ENCODE results near the gene RNF220.

Gene RNF220

DNA sequence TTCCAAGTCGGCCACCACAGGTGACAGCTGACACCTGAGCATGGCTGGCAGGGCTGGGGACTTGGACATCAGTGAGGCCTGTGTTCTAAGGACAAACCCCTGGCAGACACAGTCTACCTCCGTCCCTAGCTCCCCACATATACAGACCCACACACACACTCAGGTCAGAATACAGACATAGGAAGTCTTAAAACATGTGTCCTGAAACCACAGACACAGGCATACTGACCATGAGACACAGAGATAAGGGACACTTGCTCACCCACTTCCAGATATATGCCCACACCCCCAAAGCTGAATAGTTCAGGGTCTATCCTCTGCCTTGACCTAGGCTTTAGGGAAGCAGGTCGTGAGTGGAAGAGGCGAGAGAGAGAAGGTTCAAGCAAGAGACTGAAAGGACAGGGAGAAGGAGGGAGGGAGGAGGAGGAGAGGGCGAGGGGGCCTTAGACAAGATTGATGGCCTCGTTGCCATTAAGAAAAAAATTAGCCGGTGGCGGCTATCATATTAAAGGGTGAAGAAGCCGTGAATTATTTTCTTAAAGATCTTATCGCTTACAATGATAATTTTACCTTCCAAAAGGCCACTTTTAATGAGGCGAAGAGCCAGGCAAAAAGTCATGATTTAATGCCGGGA, 219.3 kb downstream of the RNF220 start:
- TF ChIP-seq EZH2phosphoT487 (IDR thresholded peaks at IDR 0.05; ENCODE audit: borderline replicate concordance, low read length), result no peak
- TF ChIP-seq, protein P1, sequence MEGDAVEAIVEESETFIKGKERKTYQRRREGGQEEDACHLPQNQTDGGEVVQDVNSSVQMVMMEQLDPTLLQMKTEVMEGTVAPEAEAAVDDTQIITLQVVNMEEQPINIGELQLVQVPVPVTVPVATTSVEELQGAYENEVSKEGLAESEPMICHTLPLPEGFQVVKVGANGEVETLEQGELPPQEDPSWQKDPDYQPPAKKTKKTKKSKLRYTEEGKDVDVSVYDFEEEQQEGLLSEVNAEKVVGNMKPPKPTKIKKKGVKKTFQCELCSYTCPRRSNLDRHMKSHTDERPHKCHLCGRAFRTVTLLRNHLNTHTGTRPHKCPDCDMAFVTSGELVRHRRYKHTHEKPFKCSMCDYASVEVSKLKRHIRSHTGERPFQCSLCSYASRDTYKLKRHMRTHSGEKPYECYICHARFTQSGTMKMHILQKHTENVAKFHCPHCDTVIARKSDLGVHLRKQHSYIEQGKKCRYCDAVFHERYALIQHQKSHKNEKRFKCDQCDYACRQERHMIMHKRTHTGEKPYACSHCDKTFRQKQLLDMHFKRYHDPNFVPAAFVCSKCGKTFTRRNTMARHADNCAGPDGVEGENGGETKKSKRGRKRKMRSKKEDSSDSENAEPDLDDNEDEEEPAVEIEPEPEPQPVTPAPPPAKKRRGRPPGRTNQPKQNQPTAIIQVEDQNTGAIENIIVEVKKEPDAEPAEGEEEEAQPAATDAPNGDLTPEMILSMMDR (IDR thresholded peaks at IDR 0.05; ENCODE audit: low read depth, low read length, poor library complexity, severe bottlenecking), result no peak
- H3K4me1 ChIP-seq (ENCODE audit: control insufficient read depth, low read length), result no peaks in the 10 kb centered on the region
- no peak overlapping the region for H3K4me2 ChIP-seq (ENCODE audit: low read length)

DNA sequence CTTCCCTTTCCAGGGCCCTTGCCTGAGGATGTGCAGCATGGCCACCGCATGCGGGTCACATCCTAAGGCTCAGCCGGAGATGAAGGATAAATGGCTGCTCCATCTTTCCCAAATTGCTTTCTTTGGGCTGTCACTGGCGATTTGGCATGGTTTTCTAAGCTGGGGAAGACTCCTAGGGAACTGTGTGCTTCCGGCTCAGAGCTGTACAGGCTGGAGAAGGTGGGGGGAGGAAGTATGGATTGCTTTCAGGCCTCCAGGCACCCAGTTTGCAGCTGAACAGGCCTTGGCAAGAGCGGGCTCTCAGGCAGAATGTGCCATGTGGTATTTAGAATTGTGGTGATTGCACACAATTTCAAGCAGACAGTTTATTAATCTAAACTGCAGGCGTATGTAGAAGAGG, 220.3 kb downstream of the RNF220 start:
- Histone ChIP-seq H3K4me2 (ENCODE audit: low read length) (no peak overlapping the region), H3K4me3 (ENCODE audit: low read length) (no peak overlapping the region), H3K27me3 (ENCODE audit: control insufficient read depth, low read length) (no peaks in the 10 kb centered on the region), H3K79me2 (ENCODE audit: control insufficient read depth, low read length) (no peaks in the 10 kb centered on the region), H4K20me1 (ENCODE audit: control insufficient read depth, insufficient read depth, low read depth, low read length) (no peaks in the 10 kb centered on the region), H3K9me3 (ENCODE audit: control insufficient read depth, insufficient read depth, low read length) (no peaks in the 10 kb centered on the region), H3K27ac (ENCODE audit: low read depth, low read length) (no peak overlapping the region), H3K9me2 (replicated peaks; ENCODE audit: control insufficient read depth, low read length) (no peaks in the 10 kb centered on the region), H3K4me1 (ENCODE audit: control insufficient read depth, low read length) (no peaks in the 10 kb centered on the region), H3F3A (ENCODE audit: control insufficient read depth, insufficient read depth) (no peaks in the 10 kb centered on the region), H3K36me3 (ENCODE audit: control insufficient read depth, low read length) (no peaks in the 10 kb centered on the region)
- TF ChIP-seq, protein P1 (IDR thresholded peaks at IDR 0.05; ENCODE audit: low read depth, low read length, poor library complexity, severe bottlenecking), result no peak
- TF ChIP-seq EZH2phosphoT487 (IDR thresholded peaks at IDR 0.05; ENCODE audit: borderline replicate concordance, low read length), result no peak

More for the DNA sequence above, 219.3 kb downstream of the RNF220 start:
- H3K9me3 ChIP-seq (ENCODE audit: control insufficient read depth, insufficient read depth, low read length), result no peaks in the 10 kb centered on the region
- H3K27me3 ChIP-seq (ENCODE audit: control insufficient read depth, low read length), result no peaks in the 10 kb centered on the region
- no peak overlapping the region for H3K4me3 ChIP-seq (ENCODE audit: low read length)
- no peaks in the 10 kb centered on the region for H3F3A ChIP-seq (ENCODE audit: control insufficient read depth, insufficient read depth)
- H3K9me2 ChIP-seq (replicated peaks; ENCODE audit: control insufficient read depth, low read length), result no peaks in the 10 kb centered on the region
- no peaks in the 10 kb centered on the region for H3K36me3 ChIP-seq (ENCODE audit: control insufficient read depth, low read length)
- no peaks in the 10 kb centered on the region for H4K20me1 ChIP-seq (ENCODE audit: control insufficient read depth, insufficient read depth, low read depth, low read length)
- no peaks in the 10 kb centered on the region for H3K79me2 ChIP-seq (ENCODE audit: control insufficient read depth, low read length)
- no peak overlapping the region for H3K27ac ChIP-seq (ENCODE audit: low read depth, low read length)

DNA sequence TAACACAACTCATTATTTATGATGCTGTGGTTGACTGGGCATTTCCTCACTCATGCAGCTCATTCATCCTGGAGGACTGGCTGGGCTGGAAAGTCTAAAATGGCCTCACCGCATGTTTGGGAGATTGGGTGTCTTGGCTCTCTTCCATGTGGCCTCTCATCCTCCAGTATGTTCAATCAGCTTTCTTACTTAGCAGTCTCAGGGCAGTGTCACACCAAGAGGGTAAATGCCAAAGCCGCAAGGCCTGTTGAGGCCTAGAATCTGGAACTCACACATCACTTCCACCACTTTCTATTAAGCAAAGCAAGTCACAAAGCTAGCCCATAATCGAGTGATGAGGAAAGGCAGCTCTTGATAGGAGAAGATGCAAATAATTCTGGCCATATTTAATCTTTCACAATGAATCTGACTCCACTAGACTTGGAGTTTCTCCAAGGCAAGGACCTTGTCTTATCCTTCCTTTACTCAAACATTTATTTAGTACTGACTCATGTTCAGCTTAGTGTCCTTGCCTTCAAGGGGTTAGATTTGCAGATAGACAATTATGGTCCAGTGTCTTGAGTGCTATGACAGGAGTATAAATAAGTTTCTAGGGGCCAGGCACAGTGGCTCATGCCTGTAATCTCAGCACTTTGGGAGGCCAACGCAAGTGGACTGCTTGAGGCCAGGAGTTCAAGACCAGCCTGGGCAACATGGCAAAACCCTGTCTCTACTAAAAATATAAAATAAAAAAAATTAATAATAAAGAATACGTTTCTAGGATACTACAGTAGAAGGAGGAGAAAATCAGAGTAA, 224.1 kb downstream of the RNF220 start:
- 0 out of 2 replicates have a peak, but pooled peaks cover 4% of the 10 kb centered on the region for H4K20me1 ChIP-seq (ENCODE audit: control insufficient read depth, insufficient read depth, low read depth, low read length)
- TF ChIP-seq, protein P1 (IDR thresholded peaks at IDR 0.05; ENCODE audit: low read depth, low read length, poor library complexity, severe bottlenecking), result no peak
- no peak for TF ChIP-seq EZH2phosphoT487 (IDR thresholded peaks at IDR 0.05; ENCODE audit: borderline replicate concordance, low read length)
- peaks cover 19% of the 10 kb centered on the region for H3K79me2 ChIP-seq (ENCODE audit: control insufficient read depth, low read length)
- H3K9me2 ChIP-seq (replicated peaks; ENCODE audit: control insufficient read depth, low read length), result no peaks in the 10 kb centered on the region
- no peaks in the 10 kb centered on the region for H3F3A ChIP-seq (ENCODE audit: control insufficient read depth, insufficient read depth)
- no peaks in the 10 kb centered on the region for H3K9me3 ChIP-seq (ENCODE audit: control insufficient read depth, insufficient read depth, low read length)
- H3K27me3 ChIP-seq (ENCODE audit: control insufficient read depth, low read length), result no peaks in the 10 kb centered on the region
- no peak overlapping the region for H3K4me3 ChIP-seq (ENCODE audit: low read length)
- H3K36me3 ChIP-seq (ENCODE audit: control insufficient read depth, low read length), result peaks cover 19% of the 10 kb centered on the region
- H3K4me2 ChIP-seq (ENCODE audit: low read length), result no peak overlapping the region
- no peak overlapping the region for H3K27ac ChIP-seq (ENCODE audit: low read depth, low read length)
- H3K4me1 ChIP-seq (ENCODE audit: control insufficient read depth, low read length), result peaks cover 24% of the 10 kb centered on the region
